ENCODE results near the gene EPHA7.

DNA sequence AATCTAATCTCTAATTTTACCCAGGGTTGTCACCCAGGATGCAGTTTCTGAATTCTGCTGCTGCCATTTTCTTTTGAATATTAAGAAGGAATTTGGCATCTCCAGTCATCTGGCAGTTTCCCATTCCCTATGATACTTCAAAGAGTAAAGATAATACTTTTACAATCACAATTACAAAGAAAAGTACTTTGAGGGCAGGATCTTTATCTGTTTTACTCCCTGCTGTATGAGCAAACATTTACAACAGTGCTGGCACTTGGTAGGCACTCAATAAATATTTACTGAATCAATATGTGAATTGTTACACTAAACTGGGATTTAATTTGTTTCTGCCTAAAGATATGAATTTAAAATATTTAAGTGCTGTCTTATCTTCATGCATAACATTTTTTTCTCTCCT lies 224.9 kb downstream of the EPHA7 start:
- TF ChIP-seq, protein P1, sequence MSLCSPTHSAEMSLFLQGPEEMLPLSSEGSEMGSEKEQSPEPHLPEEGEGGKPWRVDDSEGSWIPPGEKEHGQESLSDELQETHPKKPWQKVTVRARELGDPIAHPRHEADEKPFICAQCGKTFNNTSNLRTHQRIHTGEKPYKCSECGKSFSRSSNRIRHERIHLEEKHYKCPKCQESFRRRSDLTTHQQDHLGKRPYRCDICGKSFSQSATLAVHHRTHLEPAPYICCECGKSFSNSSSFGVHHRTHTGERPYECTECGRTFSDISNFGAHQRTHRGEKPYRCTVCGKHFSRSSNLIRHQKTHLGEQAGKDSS (CRISPR knock-in tag; IDR thresholded peaks at IDR 0.05; ENCODE audit: borderline replicate concordance, low read depth), result no peak
- no peak for TF ChIP-seq NR1H2 (CRISPR knock-in tag; IDR thresholded peaks at IDR 0.05; ENCODE audit: borderline replicate concordance, low read depth)
- no peak for TF ChIP-seq MYC (CRISPR knock-in tag; IDR thresholded peaks at IDR 0.05; ENCODE audit: borderline replicate concordance)
- TF ChIP-seq, protein P2, sequence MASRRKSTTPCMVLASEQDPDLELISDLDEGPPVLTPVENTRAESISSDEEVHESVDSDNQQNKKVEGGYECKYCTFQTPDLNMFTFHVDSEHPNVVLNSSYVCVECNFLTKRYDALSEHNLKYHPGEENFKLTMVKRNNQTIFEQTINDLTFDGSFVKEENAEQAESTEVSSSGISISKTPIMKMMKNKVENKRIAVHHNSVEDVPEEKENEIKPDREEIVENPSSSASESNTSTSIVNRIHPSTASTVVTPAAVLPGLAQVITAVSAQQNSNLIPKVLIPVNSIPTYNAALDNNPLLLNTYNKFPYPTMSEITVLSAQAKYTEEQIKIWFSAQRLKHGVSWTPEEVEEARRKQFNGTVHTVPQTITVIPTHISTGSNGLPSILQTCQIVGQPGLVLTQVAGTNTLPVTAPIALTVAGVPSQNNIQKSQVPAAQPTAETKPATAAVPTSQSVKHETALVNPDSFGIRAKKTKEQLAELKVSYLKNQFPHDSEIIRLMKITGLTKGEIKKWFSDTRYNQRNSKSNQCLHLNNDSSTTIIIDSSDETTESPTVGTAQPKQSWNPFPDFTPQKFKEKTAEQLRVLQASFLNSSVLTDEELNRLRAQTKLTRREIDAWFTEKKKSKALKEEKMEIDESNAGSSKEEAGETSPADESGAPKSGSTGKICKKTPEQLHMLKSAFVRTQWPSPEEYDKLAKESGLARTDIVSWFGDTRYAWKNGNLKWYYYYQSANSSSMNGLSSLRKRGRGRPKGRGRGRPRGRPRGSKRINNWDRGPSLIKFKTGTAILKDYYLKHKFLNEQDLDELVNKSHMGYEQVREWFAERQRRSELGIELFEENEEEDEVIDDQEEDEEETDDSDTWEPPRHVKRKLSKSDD (CRISPR knock-in tag; IDR thresholded peaks at IDR 0.05; ENCODE audit: low read depth), result no peak
- no peak for TF ChIP-seq FOXM1 (CRISPR knock-in tag; IDR thresholded peaks at IDR 0.05)
- TF ChIP-seq PRPF4 (IDR thresholded peaks at IDR 0.05; ENCODE audit: low read depth, low read length, poor library complexity, severe bottlenecking), result no peak
- no peak for TF ChIP-seq MYNN (CRISPR knock-in tag; IDR thresholded peaks at IDR 0.05; ENCODE audit: low read depth)
- TF ChIP-seq KAT7 (CRISPR knock-in tag; IDR thresholded peaks at IDR 0.05; ENCODE audit: borderline replicate concordance), result no peak
- no peak for TF ChIP-seq ZNF766 (CRISPR knock-in tag; IDR thresholded peaks at IDR 0.05; ENCODE audit: borderline replicate concordance)
- no peak for TF ChIP-seq ZNF225 (CRISPR knock-in tag; IDR thresholded peaks at IDR 0.05)
